Uterus (tissue), 2 donors: ENCODE measurements around the gene TSFM.

ENCODE experiments used
- POLR2A ChIP-seq, 2 donors: fragments of 450-650 bp; IDR thresholded peaks; one replicate each; pipeline ENCODE4 v1.6.1; 2016; ENCODE audit warnings: antibody characterized with exemption in 2 of 2, mild to moderate bottlenecking in 1 of 2, moderate library complexity in 1 of 2
- TF ChIP-seq, protein P1 (sequence below), 4 experiments: fragments of 200-600 bp in 2 of 4; fragments of 450-650 bp in 2 of 4; sonication (generic) in 2 of 4; IDR thresholded peaks; one replicate each; pipeline ENCODE4 v1.5.1; 2016 to 2019; ENCODE audit warnings: antibody characterized with exemption in 4 of 4, mild to moderate bottlenecking in 2 of 4, moderate library complexity in 1 of 4

GRCh38 chr12:57767876-57768275 lies 14.7 kb upstream of the TSFM start:
- TF ChIP-seq POLR2A (IDR thresholded peaks at IDR 0.05), result no peak
- TF ChIP-seq, protein P1, sequence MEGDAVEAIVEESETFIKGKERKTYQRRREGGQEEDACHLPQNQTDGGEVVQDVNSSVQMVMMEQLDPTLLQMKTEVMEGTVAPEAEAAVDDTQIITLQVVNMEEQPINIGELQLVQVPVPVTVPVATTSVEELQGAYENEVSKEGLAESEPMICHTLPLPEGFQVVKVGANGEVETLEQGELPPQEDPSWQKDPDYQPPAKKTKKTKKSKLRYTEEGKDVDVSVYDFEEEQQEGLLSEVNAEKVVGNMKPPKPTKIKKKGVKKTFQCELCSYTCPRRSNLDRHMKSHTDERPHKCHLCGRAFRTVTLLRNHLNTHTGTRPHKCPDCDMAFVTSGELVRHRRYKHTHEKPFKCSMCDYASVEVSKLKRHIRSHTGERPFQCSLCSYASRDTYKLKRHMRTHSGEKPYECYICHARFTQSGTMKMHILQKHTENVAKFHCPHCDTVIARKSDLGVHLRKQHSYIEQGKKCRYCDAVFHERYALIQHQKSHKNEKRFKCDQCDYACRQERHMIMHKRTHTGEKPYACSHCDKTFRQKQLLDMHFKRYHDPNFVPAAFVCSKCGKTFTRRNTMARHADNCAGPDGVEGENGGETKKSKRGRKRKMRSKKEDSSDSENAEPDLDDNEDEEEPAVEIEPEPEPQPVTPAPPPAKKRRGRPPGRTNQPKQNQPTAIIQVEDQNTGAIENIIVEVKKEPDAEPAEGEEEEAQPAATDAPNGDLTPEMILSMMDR (IDR thresholded peaks at IDR 0.05), result no peak
